ENCODE data around the gene MSN.

Gene MSN

GRCh38 chrX:65718538-65718937, 51.1 kb downstream of the MSN start:
- no peak overlapping the region for H3K4me3 ChIP-seq
- no peak overlapping the region for H3K27ac ChIP-seq
- TF ChIP-seq POLR2AphosphoS5 (IDR thresholded peaks at IDR 0.05; ENCODE audit: borderline replicate concordance, low read depth, low read length) (no peak), FOXP2 (optimal IDR thresholded peaks at IDR 0.05; ENCODE audit: control extremely low read depth, extremely low read length, insufficient read depth) (no peak), EZH2 (IDR thresholded peaks at IDR 0.05) (no peak)
- no peak for DNase-seq (ENCODE audit: low read depth, low spot score)
- no peak overlapping the region for H3K9ac ChIP-seq (ENCODE audit: insufficient read length)
- peaks cover 20% of the 10 kb centered on the region for H3K36me3 ChIP-seq (ENCODE audit: insufficient read depth, low read length)
- H3K9me3 ChIP-seq (ENCODE audit: low read depth, low read length) = no peaks in the 10 kb centered on the region

DNA sequence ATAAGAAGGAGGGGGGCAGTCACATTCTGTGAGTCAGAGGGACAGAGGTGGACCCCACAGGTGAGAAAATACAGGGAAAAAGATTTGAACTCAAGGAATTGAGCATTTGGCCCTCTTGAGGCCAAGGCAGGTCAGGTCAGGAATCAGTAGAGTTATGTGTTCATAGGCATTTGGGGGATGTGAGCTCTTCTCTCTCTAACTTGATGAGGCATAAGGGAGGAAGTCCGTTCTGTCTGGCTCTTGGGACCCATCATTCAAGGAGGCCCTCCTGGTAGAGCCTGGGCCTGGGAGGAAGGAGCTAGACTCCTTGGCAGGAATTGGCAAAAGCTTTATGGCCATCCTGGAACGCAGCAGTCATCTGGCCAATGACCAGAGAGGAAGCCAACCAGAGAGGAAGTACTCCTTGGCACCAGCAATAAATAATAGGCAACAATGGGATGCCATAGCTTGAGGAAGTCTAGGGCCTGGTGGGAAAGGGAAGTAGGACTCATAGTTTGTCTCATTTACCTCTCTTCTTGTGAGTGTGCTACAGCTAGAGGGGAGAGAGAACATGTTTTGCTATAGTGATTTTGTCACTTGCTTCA, 53.0 kb downstream of the MSN start:
- Histone ChIP-seq H3K9me3 (ENCODE audit: low read depth, low read length) (no peaks in the 10 kb centered on the region), H3K36me3 (ENCODE audit: insufficient read depth, low read length) (peaks cover 20% of the 10 kb centered on the region), H3K9ac (ENCODE audit: insufficient read length) (no peak overlapping the region), H3K4me3 (no peak overlapping the region), H3K27ac (no peak overlapping the region)
- DNase-seq (ENCODE audit: low read depth, low spot score) = no peak
- TF ChIP-seq EZH2 (IDR thresholded peaks at IDR 0.05) = no peak
- TF ChIP-seq POLR2AphosphoS5 (IDR thresholded peaks at IDR 0.05; ENCODE audit: borderline replicate concordance, low read depth, low read length) = no peak
- TF ChIP-seq FOXP2 (optimal IDR thresholded peaks at IDR 0.05; ENCODE audit: control extremely low read depth, extremely low read length, insufficient read depth) = no peak

- Histone ChIP-seq H3K4me3 (no peak overlapping the region), H3K27ac (peak overlapping the region; percentile 57; the same call in 1 of the 2 replicates), H3K9ac (ENCODE audit: insufficient read length) (no peak overlapping the region), H3K9me3 (ENCODE audit: low read depth, low read length) (no peaks in the 10 kb centered on the region), H3K36me3 (ENCODE audit: insufficient read depth, low read length) (peaks cover 18% of the 10 kb centered on the region; the same call in 1 of the 2 replicates)
- no peak for TF ChIP-seq POLR2AphosphoS5 (IDR thresholded peaks at IDR 0.05; ENCODE audit: borderline replicate concordance, low read depth, low read length)
- no peak for TF ChIP-seq EZH2 (IDR thresholded peaks at IDR 0.05)
- no peak for TF ChIP-seq FOXP2 (optimal IDR thresholded peaks at IDR 0.05; ENCODE audit: control extremely low read depth, extremely low read length, insufficient read depth)
- DNase-seq (ENCODE audit: low read depth, low spot score) = no peak
Measured at GRCh38 chrX:65723706-65724105, 56.3 kb downstream of the MSN start.

DNA sequence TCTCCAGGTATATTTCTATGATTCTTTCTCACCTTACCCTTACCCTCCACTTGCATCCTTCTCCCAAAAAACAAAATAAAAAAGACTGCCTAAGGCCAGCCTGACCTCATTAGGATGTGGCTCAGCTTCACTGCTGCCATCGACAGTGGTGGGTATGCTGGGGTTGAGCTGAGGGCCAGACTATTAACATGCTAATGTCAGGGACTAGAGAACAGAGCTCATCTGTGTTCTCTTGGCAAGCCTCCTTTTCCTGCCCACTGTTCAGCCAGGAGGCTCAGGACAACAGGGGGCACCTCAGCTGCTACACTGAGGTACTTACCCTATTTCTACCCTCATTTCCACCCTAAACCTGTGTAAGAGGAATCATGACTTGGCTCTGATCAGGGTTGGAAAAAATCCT, 59.3 kb downstream of the MSN start:
- DNase-seq (ENCODE audit: low read depth, low spot score) = no peak
- Histone ChIP-seq H3K9ac (ENCODE audit: insufficient read length) (no peak overlapping the region), H3K27ac (no peak overlapping the region), H3K4me3 (no peak overlapping the region), H3K36me3 (ENCODE audit: insufficient read depth, low read length) (peaks cover 40% of the 10 kb centered on the region), H3K9me3 (ENCODE audit: low read depth, low read length) (no peaks in the 10 kb centered on the region)
- TF ChIP-seq FOXP2 (optimal IDR thresholded peaks at IDR 0.05; ENCODE audit: control extremely low read depth, extremely low read length, insufficient read depth) (no peak), POLR2AphosphoS5 (IDR thresholded peaks at IDR 0.05; ENCODE audit: borderline replicate concordance, low read depth, low read length) (no peak), EZH2 (IDR thresholded peaks at IDR 0.05) (no peak)

GRCh38 chrX:65731684-65732289, 64.3 kb downstream of the MSN start:
- H3K9me3 ChIP-seq (ENCODE audit: low read depth, low read length) = no peaks in the 10 kb centered on the region
- no peak for TF ChIP-seq EZH2 (IDR thresholded peaks at IDR 0.05)
- no peak overlapping the region for H3K27ac ChIP-seq
- no peak overlapping the region for H3K9ac ChIP-seq (ENCODE audit: insufficient read length)
- H3K36me3 ChIP-seq (ENCODE audit: insufficient read depth, low read length) = peaks cover 84% of the 10 kb centered on the region
- H3K4me3 ChIP-seq = no peak overlapping the region
- DNase-seq (ENCODE audit: low read depth, low spot score) = no peak

DNA sequence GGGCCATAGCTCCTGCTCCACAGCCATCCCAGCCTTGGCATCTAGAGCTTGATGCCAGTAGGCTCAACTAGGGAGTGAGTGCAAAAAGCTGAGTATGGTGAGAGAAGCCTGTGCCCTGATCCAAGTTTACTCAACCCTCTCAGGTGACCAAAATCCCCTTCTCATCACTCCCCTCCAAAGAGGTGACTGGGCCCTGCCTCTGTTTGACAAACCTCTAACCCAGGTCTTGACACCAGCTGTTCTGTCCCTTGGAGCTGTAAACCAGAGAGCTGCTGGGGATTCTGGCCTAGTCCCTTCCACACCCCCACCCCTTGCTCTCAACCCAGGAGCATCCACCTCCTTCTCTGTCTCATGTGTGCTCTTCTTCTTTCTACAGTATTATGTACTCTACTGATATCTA, 73.5 kb downstream of the MSN start:
- Histone ChIP-seq H3K36me3 (ENCODE audit: insufficient read depth, low read length) (peaks cover 49% of the 10 kb centered on the region), H3K9ac (ENCODE audit: insufficient read length) (no peak overlapping the region), H3K9me3 (ENCODE audit: low read depth, low read length) (no peaks in the 10 kb centered on the region), H3K4me3 (no peak overlapping the region), H3K27ac (no peak overlapping the region)
- TF ChIP-seq FOXP2 (optimal IDR thresholded peaks at IDR 0.05; ENCODE audit: control extremely low read depth, extremely low read length, insufficient read depth) (no peak), EZH2 (IDR thresholded peaks at IDR 0.05) (no peak), POLR2AphosphoS5 (IDR thresholded peaks at IDR 0.05; ENCODE audit: borderline replicate concordance, low read depth, low read length) (no peak)
- no peak for DNase-seq (ENCODE audit: low read depth, low spot score)

GRCh38 chrX:65741823-65742222, 74.4 kb downstream of the MSN start:
- H3K27ac ChIP-seq = peak overlapping the region; percentile 57
- TF ChIP-seq POLR2AphosphoS5 (IDR thresholded peaks at IDR 0.05; ENCODE audit: borderline replicate concordance, low read depth, low read length) = no peak
- TF ChIP-seq FOXP2 (optimal IDR thresholded peaks at IDR 0.05; ENCODE audit: control extremely low read depth, extremely low read length, insufficient read depth) = no peak
- no peak for TF ChIP-seq EZH2 (IDR thresholded peaks at IDR 0.05)
- no peak for DNase-seq (ENCODE audit: low read depth, low spot score)
- H3K4me3 ChIP-seq = no peak overlapping the region
- peaks cover 41% of the 10 kb centered on the region for H3K36me3 ChIP-seq (ENCODE audit: insufficient read depth, low read length)
- H3K9ac ChIP-seq (ENCODE audit: insufficient read length) = no peak overlapping the region
- H3K9me3 ChIP-seq (ENCODE audit: low read depth, low read length) = no peaks in the 10 kb centered on the region

GRCh38 chrX:65744965-65745364, 77.5 kb downstream of the MSN start:
- Histone ChIP-seq H3K27ac (no peak overlapping the region), H3K36me3 (ENCODE audit: insufficient read depth, low read length) (peaks cover 10% of the 10 kb centered on the region; the same call in 1 of the 2 replicates), H3K9ac (ENCODE audit: insufficient read length) (no peak overlapping the region), H3K4me3 (no peak overlapping the region), H3K9me3 (ENCODE audit: low read depth, low read length) (no peaks in the 10 kb centered on the region)
- TF ChIP-seq EZH2 (IDR thresholded peaks at IDR 0.05) (no peak), FOXP2 (optimal IDR thresholded peaks at IDR 0.05; ENCODE audit: control extremely low read depth, extremely low read length, insufficient read depth) (no peak), POLR2AphosphoS5 (IDR thresholded peaks at IDR 0.05; ENCODE audit: borderline replicate concordance, low read depth, low read length) (no peak)
- no peak for DNase-seq (ENCODE audit: low read depth, low spot score)

GRCh38 chrX:65745427-65745826, 78.0 kb downstream of the MSN start:
- DNase-seq (ENCODE audit: low read depth, low spot score) = no peak
- Histone ChIP-seq H3K9ac (ENCODE audit: insufficient read length) (no peak overlapping the region), H3K9me3 (ENCODE audit: low read depth, low read length) (no peaks in the 10 kb centered on the region), H3K27ac (no peak overlapping the region), H3K36me3 (ENCODE audit: insufficient read depth, low read length) (peaks cover 8% of the 10 kb centered on the region; the same call in 1 of the 2 replicates), H3K4me3 (no peak overlapping the region)
- no peak for TF ChIP-seq EZH2 (IDR thresholded peaks at IDR 0.05)
